Endothelial cell of umbilical vein (primary cell): ENCODE measurements around the gene PARD3B. TPM values are rescaled to one million over a fixed set of nuclear protein-coding genes. Genes with fewer than 3 reads are reported as not detected.

ENCODE experiments used
- BruUV-seq: library from RNA; stranded (reverse); fragments of 400-500 nt; replicated peaks from 2 replicates; lab custom pipeline; 2021; lab: Mats Ljungman, UMichigan
- CTCF ChIA-PET: fragments of 300-600, 350-600 bp; sonication (Branson Sonifier 250); formaldehyde crosslinking; loops from one replicate; lab custom pipeline; 2021; ENCODE audit warnings: antibody characterized with exemption, inconsistent platforms; lab: Charles Lee
- POLR2A ChIA-PET: fragments of 300-600, 350-600 bp; sonication (Branson Sonifier 250); formaldehyde crosslinking; loops from one replicate; lab custom pipeline; 2021; ENCODE audit warnings: antibody characterized with exemption, inconsistent platforms; lab: Charles Lee
- DNase-seq: peaks from one replicate; pipeline ENCODE4 v3.0.0-alpha.2; 2011; ENCODE audit warnings: low read depth, low spot score
- FAIRE-seq: peaks from 2 replicates; lab custom pipeline; 2011; peaks lifted over from hg19 to GRCh38; lab: Jason Lieb, UNC
- H2AFZ ChIP-seq: 2 replicates; pipeline ENCODE4 v1.6.0; 2012; ENCODE audit warnings: low read depth, low read length, control low read depth, inconsistent platforms
- H3K27ac ChIP-seq: 2 replicates; pipeline ENCODE4 v1.5.1; 2011; ENCODE audit warnings: low read depth, mild to moderate bottlenecking, control low read depth, low read length, moderate library complexity; ENCODE audit not compliant: insufficient read depth
- H3K27me3 ChIP-seq, 2 experiments: 2 replicates each; pipeline versions ENCODE4 v1.6.0 to v1.6.1; 2011; ENCODE audit warnings: low read length in 2 of 2, mixed read lengths in 1 of 2; ENCODE audit not compliant: control insufficient read depth in 2 of 2, insufficient read depth in 2 of 2
- H3K36me3 ChIP-seq, 2 experiments: 2 replicates in 1 of 2; 3 replicates in 1 of 2; pipeline ENCODE4 v1.5.1; 2011; ENCODE audit warnings: low read length in 2 of 2, mild to moderate bottlenecking in 1 of 2, moderate library complexity in 1 of 2; ENCODE audit not compliant: control insufficient read depth in 2 of 2, insufficient read depth in 2 of 2; ENCODE audit errors: extremely low read depth in 1 of 2
- H3K4me1 ChIP-seq: 3 replicates; pipeline ENCODE4 v1.5.1; 2011; ENCODE audit warnings: mild to moderate bottlenecking, low read length; ENCODE audit not compliant: control insufficient read depth, insufficient read depth; ENCODE audit errors: extremely low read depth
- H3K4me2 ChIP-seq: 2 replicates; pipeline ENCODE4 v1.6.1; 2011; ENCODE audit warnings: low read length, control low read depth, mixed read lengths; ENCODE audit not compliant: insufficient read depth
- H3K4me3 ChIP-seq, 3 experiments: fragments of 200-600 bp in 1 of 3; sonication (generic), shearing (Covaris generic) in 1 of 3; replicated peaks in 1 of 3; 2 replicates each; pipeline ENCODE4 v1.5.1; 2011 to 2016; ENCODE audit warnings: control low read depth in 3 of 3, low read length in 3 of 3, mild to moderate bottlenecking in 2 of 3, inconsistent platforms in 1 of 3, low read depth in 1 of 3, moderate library complexity in 1 of 3; ENCODE audit not compliant: insufficient read depth in 1 of 3
- H3K79me2 ChIP-seq: 2 replicates; pipeline ENCODE4 v1.6.0; 2012; ENCODE audit warnings: low read length, inconsistent platforms; ENCODE audit not compliant: control insufficient read depth, insufficient read depth
- H3K9ac ChIP-seq: replicated peaks from 2 replicates; pipeline ENCODE3; 2011; ENCODE audit warnings: low read length, control low read depth; ENCODE audit not compliant: insufficient read depth; ENCODE audit errors: extremely low read depth
- H3K9me1 ChIP-seq: replicated peaks from 3 replicates; pipeline ENCODE4 v1.6.0; 2011; ENCODE audit warnings: mild to moderate bottlenecking, low read length; ENCODE audit not compliant: control insufficient read depth, insufficient read depth; ENCODE audit errors: extremely low read depth
- H3K9me3 ChIP-seq: replicated peaks from 2 replicates; pipeline ENCODE4 v1.5.1; 2012; ENCODE audit warnings: low read length, inconsistent platforms; ENCODE audit not compliant: control insufficient read depth, insufficient read depth
- H4K20me1 ChIP-seq: replicated peaks from 2 replicates; pipeline ENCODE3; 2011; ENCODE audit warnings: mild to moderate bottlenecking, low read length; ENCODE audit not compliant: control insufficient read depth, insufficient read depth; ENCODE audit errors: extremely low read depth
- CTCF ChIP-seq, 2 donors: IDR thresholded peaks; 1 replicate in 1 of 2; 2 replicates in 1 of 2; pipeline ENCODE4 v1.5.1; 2011; ENCODE audit warnings: low read length in 2 of 2, mild to moderate bottlenecking in 2 of 2, moderate library complexity in 2 of 2, control low read depth in 1 of 2, inconsistent platforms in 1 of 2, low read depth in 1 of 2; ENCODE audit not compliant: insufficient read depth in 1 of 2; ENCODE audit errors: extremely low read depth in 1 of 2
- FOS ChIP-seq: IDR thresholded peaks from 2 replicates; pipeline ENCODE4 v1.6.1; 2011; ENCODE audit warnings: mild to moderate bottlenecking, low read length, moderate library complexity, borderline replicate concordance; ENCODE audit not compliant: insufficient read depth
- GATA2 ChIP-seq: IDR thresholded peaks from 2 replicates; pipeline ENCODE4 v1.7.0; 2011; ENCODE audit warnings: low read depth, mild to moderate bottlenecking, moderate library complexity, mixed read lengths, low read length; ENCODE audit not compliant: insufficient read length, insufficient read depth
- JUN ChIP-seq: IDR thresholded peaks from 2 replicates; pipeline ENCODE4 v1.6.1; 2011; ENCODE audit warnings: borderline replicate concordance, low read depth; ENCODE audit not compliant: insufficient read length, insufficient read depth
- MYC ChIP-seq: IDR thresholded peaks from one replicate; pipeline ENCODE4 v1.6.1; 2011; ENCODE audit warnings: mild to moderate bottlenecking, low read depth, low read length
- POLR2A ChIP-seq: IDR thresholded peaks from 2 replicates; pipeline ENCODE4 v1.6.1; 2012; ENCODE audit warnings: low read depth, mild to moderate bottlenecking, control low read depth, low read length
- POLR2AphosphoS5 ChIP-seq: IDR thresholded peaks from 2 replicates; pipeline ENCODE4 v1.6.1; 2012; ENCODE audit warnings: low read depth, mild to moderate bottlenecking, control low read depth, low read length, moderate library complexity; ENCODE audit not compliant: insufficient read depth
- dilution Hi-C: fragments of 300-500 bp; cut with MboI; formaldehyde crosslinking; loops from one replicate; pipeline ENCODE4 v1.15.0; 2019; ENCODE audit warnings: low sequenced_read_pairs; ENCODE audit not compliant: extremely low pct_ligation_motif_present
- intact Hi-C: fragments of 100-400 bp; cut with micrococcal nuclease; formaldehyde crosslinking; loops from one replicate; pipeline ENCODE4 v1.10.0; 2022
- polyA plus RNA-seq, 4 experiments: library from polyadenylated mRNA; depleted of rRNA in 3 of 4; stranded (reverse) in 3 of 4; unstranded in 1 of 4; fragments of >200 nt; gene quantifications; 2 replicates each; pipeline versions ENCODE4 v1.2.1 to v1.2.3, GENCODE V29; 2011 to 2012; ENCODE audit warnings: missing spikeins in 1 of 4
- total RNA-seq: library from RNA; stranded (reverse); gene quantifications from 2 replicates; pipeline ENCODE4 v1.2.3, GENCODE V29; 2021
- TF ChIP-seq, protein P1 (sequence below): IDR thresholded peaks from 2 replicates; pipeline ENCODE4 v1.6.1; 2011; ENCODE audit not compliant: insufficient read depth, insufficient read length

PARD3B gene
- total and polyA plus RNA-seq, 2 donors (not counting 3 experiments of a cell fraction or from before 2014, with no cell fraction given): 2.2 to 30.9 TPM

- Histone ChIP-seq H3K79me2 (no peaks in the 10 kb centered on the region), H3K4me2 (no peak overlapping the region), H3K27ac (no peak overlapping the region), H3K27me3 (no peaks in the 10 kb centered on the region), H3K4me3 (no peak overlapping the region), H3K4me1 (no peaks in the 10 kb centered on the region), H2AFZ (no peak overlapping the region), H4K20me1 (no peaks in the 10 kb centered on the region), H3K36me3 (peaks cover 0 to 3% of the 10 kb centered on the region in 2 experiments), H3K9me1 (no peaks in the 10 kb centered on the region), H3K9ac (no peak overlapping the region), H3K9me3 (no peaks in the 10 kb centered on the region)
- TF ChIP-seq POLR2AphosphoS5 (no peak), MYC (no peak)
- TF ChIP-seq, protein P1, sequence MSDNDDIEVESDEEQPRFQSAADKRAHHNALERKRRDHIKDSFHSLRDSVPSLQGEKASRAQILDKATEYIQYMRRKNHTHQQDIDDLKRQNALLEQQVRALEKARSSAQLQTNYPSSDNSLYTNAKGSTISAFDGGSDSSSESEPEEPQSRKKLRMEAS: no peak
- BruUV-seq: no TSS peak
- CTCF ChIA-PET: interaction anchor here (1.3 kb wide), 1 partner anchor 12 kb away, joined by 3 read pairs; no protein-coding TSS in a partner anchor
- dilution Hi-C loops: no loop called here
- FAIRE-seq: no peak
- intact Hi-C loops: no loop called here
- POLR2A ChIA-PET: no interaction called here
- DNase-seq: no peak
These were observed 507.5 kb downstream of the PARD3B start for GRCh38 chr2:205052781-205053180.

- no peak overlapping the region for H3K27ac ChIP-seq
- H3K4me3 ChIP-seq: no peak overlapping the region
- no peak overlapping the region for H3K4me2 ChIP-seq
- no TSS peak for BruUV-seq
- dilution Hi-C loops (no loop called here), intact Hi-C loops (no loop called here)
- no peaks in the 10 kb centered on the region for H3K79me2 ChIP-seq
- H3K9me1 ChIP-seq: no peaks in the 10 kb centered on the region
- no peak for DNase-seq
- CTCF ChIA-PET: interaction anchor here (1.3 kb wide), 1 partner anchor 10 kb away, joined by 3 read pairs; no protein-coding TSS in a partner anchor
- H4K20me1 ChIP-seq: no peaks in the 10 kb centered on the region
- H3K9me3 ChIP-seq: no peaks in the 10 kb centered on the region
- peak; percentile 21 for FAIRE-seq
- H3K36me3 ChIP-seq: peaks cover 0 to under 1% of the 10 kb centered on the region in 2 experiments
- H3K9ac ChIP-seq: no peak overlapping the region
- H3K27me3 ChIP-seq: no peaks in the 10 kb centered on the region
- H3K4me1 ChIP-seq: no peaks in the 10 kb centered on the region
- POLR2A ChIA-PET: no interaction called here
- TF ChIP-seq GATA2: no peak
- TF ChIP-seq POLR2A: no peak
- TF ChIP-seq MYC: no peak
- TF ChIP-seq, protein P1: no peak
- TF ChIP-seq CTCF (IDR thresholded peaks at IDR 0.05; ENCODE audit: extremely low read depth in 1 of 2, insufficient read depth in 1 of 2, low read depth in 1 of 2, low read length in 2 of 2): no peak
- no peak for TF ChIP-seq JUN
- TF ChIP-seq FOS: no peak
- H2AFZ ChIP-seq: no peak overlapping the region
These were observed 508.6 kb downstream of the PARD3B start for GRCh38 chr2:205053827-205054410.
